Stimulated activated CD8-positive, alpha-beta memory T cell treated with anti-CD3 and anti-CD28 coated beads, Interleukin-4, amount 100 ng/mL, for 48 hours (primary cell): Measurements from ENCODE around the gene CCNY.

ENCODE experiments used
- DNase-seq: peaks from one replicate; pipeline ENCODE4 v3.0.0-alpha.2; 2020

Gene CCNY

DNA sequence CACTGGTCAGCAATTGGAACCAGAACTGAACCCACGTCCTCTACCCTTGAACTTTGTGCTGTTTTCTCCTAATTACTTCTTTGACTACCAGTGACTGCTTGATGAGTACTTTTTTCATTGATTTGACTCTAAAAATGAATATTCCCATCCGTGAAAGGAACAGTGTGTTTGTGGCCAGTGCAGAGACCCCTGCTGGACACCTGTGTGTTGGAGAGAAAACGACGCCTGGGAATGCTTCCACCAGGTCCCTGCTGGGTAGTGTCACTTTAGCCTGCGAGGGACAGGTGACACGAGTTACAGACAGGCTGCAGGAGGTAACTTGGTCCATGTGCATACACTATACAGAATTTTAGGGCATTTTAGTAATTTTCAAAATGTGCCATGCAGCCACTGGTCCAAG lies 262.1 kb downstream of the CCNY start:
- DNase-seq, result no peak

DNA sequence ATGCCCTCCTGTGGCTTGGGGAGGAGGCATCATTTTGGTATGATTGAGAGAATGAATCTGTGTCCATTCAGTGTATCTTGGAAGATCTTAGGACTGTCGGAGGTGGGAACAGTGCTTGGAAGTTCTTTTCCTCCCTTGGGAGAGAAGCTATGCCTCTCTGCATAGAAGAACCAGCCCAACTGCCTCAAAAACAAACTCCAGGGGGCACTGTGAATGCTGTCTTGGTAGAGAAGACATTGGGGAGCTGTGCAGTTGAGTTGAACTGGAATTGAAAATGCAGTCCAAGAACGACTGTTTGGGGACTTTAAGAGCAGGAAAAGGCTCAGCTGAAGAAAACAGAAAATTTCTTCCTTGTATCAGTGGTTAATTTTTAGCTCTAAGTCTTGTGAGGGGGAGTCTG lies 263.9 kb downstream of the CCNY start:
- DNase-seq, result no peak

DNA sequence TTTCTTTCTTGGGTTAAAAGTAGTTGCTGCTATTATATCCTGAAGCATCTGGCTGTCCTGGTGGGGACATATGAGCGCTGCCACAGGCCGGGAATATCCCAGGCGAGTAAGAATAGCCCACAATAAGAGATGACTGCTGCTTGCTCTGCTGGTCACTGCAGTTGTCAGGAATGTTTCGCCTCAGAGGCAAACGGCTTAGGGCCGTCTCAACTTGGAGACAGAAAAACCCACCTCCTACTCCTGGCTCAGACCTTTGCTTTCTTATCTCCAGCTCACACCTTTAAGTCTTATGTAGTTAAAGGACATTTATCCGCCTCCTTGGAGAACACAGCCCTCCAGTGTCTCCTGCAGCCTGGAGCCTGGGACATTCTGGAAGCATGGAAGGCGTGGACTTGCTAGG lies 268.9 kb downstream of the CCNY start, which contains the start of gene GJD4:
Gene GJD4, plus strand, starts transcription at position 151 of the 400 bp plus-strand sequence. Its CDS starts 227 bp downstream, at position 378.
- DNase-seq, result no peak

DNA sequence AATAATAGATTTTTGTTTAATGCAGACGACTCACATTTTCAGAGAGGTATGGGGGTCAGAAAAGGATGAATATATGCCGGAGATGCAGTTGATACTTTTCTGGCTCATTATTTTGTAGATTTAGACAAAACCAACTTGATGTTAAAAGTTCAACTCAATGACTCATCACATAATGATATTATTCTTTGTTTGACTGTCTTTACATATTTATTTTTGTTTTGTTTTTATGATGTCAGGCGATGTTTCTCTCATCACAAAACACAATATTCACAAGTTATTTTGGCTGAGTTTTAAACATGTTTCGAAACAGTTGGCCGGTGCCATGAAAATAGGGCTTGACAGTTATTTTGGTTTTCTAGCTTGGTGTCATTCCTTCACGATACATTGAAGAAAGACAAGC lies 270.1 kb downstream of the CCNY start:
- DNase-seq, result no peak

DNA sequence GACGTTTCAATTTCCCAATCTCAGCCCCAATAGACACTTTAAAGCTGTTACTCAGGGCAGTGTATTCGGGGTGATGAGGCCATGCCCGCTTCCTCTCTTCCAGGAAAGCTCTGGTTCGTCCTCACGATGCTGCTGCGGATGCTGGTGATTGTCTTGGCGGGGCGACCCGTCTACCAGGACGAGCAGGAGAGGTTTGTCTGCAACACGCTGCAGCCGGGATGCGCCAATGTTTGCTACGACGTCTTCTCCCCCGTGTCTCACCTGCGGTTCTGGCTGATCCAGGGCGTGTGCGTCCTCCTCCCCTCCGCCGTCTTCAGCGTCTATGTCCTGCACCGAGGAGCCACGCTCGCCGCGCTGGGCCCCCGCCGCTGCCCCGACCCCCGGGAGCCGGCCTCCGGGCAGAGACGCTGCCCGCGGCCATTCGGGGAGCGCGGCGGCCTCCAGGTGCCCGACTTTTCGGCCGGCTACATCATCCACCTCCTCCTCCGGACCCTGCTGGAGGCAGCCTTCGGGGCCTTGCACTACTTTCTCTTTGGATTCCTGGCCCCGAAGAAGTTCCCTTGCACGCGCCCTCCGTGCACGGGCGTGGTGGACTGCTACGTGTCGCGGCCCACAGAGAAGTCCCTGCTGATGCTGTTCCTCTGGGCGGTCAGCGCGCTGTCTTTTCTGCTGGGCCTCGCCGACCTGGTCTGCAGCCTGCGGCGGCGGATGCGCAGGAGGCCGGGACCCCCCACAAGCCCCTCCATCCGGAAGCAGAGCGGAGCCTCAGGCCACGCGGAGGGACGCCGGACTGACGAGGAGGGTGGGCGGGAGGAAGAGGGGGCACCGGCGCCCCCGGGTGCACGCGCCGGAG lies 271.4 kb downstream of the CCNY start:
- DNase-seq, result peak; percentile 28

DNA sequence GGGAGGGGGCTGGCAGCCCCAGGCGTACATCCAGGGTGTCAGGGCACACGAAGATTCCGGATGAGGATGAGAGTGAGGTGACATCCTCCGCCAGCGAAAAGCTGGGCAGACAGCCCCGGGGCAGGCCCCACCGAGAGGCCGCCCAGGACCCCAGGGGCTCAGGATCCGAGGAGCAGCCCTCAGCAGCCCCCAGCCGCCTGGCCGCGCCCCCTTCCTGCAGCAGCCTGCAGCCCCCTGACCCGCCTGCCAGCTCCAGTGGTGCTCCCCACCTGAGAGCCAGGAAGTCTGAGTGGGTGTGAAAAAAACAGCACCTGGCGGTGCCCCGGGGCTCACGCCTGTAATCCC lies 272.0 kb downstream of the CCNY start:
- DNase-seq, result no peak

DNA sequence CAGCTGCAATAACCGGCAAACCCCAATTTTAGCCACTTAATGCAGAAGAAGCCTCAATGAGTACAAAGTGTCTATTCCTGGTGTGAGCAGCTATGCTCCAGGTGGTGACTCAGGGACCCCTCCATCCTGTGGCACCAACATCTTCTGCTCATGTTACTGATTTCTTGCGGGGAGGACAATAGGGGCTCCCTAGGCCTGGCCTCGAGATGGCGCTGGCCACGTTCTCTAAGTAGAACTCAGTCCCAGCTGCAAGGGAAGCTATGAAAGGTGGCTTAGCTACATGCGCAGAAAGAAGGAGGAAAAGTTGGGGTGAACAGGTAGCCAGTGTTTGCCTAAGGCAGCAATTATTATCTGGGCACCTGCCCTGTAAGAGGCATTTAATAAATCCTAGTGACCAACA lies 275.4 kb downstream of the CCNY start:
- no peak for DNase-seq

DNA sequence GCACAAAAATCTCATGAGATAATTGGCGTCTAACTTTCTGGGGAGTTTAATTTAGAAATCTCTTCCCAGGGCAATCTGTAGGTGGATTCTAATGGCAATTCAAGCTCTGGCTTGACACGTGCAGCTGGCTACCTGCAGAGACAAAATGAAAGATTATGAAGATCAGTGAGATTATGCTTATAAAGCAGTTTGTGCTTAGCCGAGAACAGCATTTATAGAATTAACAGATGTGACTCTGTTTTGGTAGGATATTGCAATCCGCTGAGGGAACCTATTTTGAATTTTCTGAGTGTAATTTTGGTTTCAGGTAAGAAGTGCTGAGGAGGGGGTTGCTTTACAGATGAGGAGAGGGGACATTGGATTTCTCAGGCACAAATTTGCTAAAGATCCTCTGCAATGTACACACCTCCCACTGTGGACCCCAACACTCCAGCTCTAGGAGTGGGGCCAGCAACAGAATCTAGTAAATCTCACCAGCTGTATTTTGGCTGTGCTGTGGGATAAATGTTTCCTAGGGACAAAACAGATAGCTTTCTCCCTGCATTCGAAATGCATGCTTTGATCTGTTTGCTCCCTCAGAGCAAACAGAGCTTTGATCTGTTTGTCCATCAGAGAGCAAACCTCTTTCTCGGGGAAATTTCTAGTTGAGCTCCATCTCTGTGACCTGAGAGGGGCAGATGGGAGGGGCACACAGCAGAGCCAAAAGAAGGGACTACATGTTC lies 276.2 kb downstream of the CCNY start:
- DNase-seq, result no peak

DNA sequence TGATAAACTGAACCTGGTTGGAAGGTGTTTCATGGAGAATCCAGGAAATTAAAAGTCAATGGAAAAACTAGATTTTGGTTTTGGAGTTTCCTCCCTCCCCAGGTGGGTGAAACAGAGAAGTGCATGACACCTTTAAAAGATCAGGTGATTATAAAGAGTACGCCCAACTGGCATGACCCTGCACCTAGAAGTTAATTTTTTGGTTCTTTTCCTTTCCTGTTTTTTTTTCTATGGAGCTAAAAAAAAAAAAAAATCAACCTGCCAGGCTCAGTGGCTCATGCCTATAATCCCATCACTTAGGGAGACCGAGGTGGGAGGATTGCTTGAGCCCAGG lies 276.8 kb downstream of the CCNY start:
- no peak for DNase-seq

DNA sequence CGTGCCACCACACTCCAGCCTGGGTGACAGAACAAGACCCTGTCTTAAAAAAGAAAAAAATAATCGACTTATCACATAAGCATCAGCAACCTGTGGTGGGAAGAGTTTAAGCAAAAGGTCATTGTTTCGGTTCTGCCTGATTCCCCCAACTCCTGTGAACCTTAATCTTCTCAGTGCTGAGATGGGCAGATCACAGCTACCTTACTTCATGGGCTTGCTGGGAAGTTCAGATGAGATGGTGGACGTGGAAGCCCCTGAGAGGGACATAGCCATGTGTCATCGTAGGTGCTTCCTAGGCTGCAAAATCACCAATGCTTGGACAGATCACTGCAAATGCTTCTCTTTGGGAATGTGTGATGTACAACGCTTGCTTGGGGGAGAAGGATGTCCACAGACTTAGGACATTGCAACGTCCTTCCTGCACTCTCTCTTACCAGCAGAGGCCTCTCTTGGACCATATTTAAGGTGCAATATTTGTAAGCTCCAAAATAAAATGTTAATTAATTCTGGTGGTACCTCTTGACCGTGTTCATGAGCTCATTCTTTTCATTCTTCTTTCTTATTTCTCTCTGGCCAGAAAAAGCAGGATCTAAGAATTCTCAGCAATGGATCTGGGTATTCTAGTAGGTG lies 277.4 kb downstream of the CCNY start:
- DNase-seq, result no peak

DNA sequence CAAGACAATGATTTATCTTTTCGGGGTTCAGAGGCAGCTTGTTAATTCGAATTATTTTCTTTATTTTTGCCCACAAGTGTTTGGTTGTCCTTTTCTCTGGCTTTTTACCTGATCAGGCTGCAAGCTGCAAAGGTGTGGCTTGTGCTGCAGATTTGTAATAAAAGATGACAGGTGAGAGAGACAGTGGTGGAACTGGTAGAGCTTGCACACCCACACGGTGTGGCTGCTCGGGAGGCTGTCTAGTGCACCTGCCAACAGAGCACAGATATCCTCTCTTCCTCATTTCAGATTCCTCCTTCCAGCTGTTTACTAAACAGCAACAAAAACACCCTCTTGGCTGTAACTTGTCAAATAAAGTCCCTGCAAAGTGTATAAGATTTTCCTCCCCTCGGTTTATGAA lies 278.0 kb downstream of the CCNY start:
- no peak for DNase-seq
